Mesenchymal stem cell (in vitro differentiated cells and primary cell): ENCODE measurements around the gene HSPA1B.
A peak's percentile ranks its signal among the peaks of the same experiment; 100 is the strongest.
"Not testable (repeated sequence)": the region's sequence is repeated elsewhere in the genome, so short reads cannot be mapped to it uniquely, and the experiment has no call there.

ENCODE experiments used
- DNase-seq: peaks from one replicate; pipeline ENCODE4 v3.0.0-alpha.2; 2013
- H2AFZ ChIP-seq: one replicate; pipeline ENCODE4 v1.6.1; 2013; ENCODE audit warnings: low read depth, mild to moderate bottlenecking, control low read depth, inconsistent platforms, low read length, moderate library complexity
- H2AK5ac ChIP-seq: 2 replicates; pipeline ENCODE4 v1.6.1; 2013; ENCODE audit warnings: low read length, moderate library complexity, mild to moderate bottlenecking, inconsistent platforms; ENCODE audit not compliant: severe bottlenecking
- H2BK120ac ChIP-seq: one replicate; pipeline ENCODE4 v1.6.1; 2013; ENCODE audit warnings: low read depth, mild to moderate bottlenecking, inconsistent platforms, low read length, moderate library complexity
- H2BK12ac ChIP-seq, 2 experiments: one replicate each; pipeline ENCODE4 v1.6.1; 2013; ENCODE audit warnings: inconsistent platforms in 2 of 2, low read length in 2 of 2, mild to moderate bottlenecking in 2 of 2, moderate library complexity in 2 of 2, control low read depth in 1 of 2
- H2BK15ac ChIP-seq: one replicate; pipeline ENCODE4 v1.6.1; 2013; ENCODE audit warnings: mild to moderate bottlenecking, low read depth, inconsistent platforms; ENCODE audit not compliant: poor library complexity, severe bottlenecking
- H2BK5ac ChIP-seq: 2 replicates; pipeline ENCODE4 v1.6.1; 2013; ENCODE audit warnings: low read depth, mild to moderate bottlenecking, low read length, control low read depth, inconsistent platforms; ENCODE audit not compliant: poor library complexity, severe bottlenecking
- H3K14ac ChIP-seq, 2 experiments: one replicate each; pipeline ENCODE4 v1.6.1; 2013; ENCODE audit warnings: inconsistent platforms in 2 of 2, low read length in 2 of 2, control low read depth in 1 of 2, mild to moderate bottlenecking in 1 of 2, moderate library complexity in 1 of 2
- H3K18ac ChIP-seq, 2 experiments: one replicate each; pipeline ENCODE4 v1.6.1; 2013; ENCODE audit warnings: inconsistent platforms in 2 of 2, low read length in 2 of 2, control low read depth in 1 of 2, low read depth in 1 of 2, mild to moderate bottlenecking in 1 of 2
- H3K23ac ChIP-seq, 2 experiments: one replicate each; pipeline ENCODE4 v1.6.1; 2013; ENCODE audit warnings: inconsistent platforms in 2 of 2, low read length in 2 of 2, mild to moderate bottlenecking in 2 of 2, moderate library complexity in 2 of 2, control low read depth in 1 of 2
- H3K27ac ChIP-seq: 2 replicates; pipeline ENCODE4 v1.5.1; 2013; ENCODE audit warnings: mild to moderate bottlenecking, moderate library complexity, low read length, control low read depth, inconsistent platforms; ENCODE audit not compliant: poor library complexity, severe bottlenecking
- H3K27me3 ChIP-seq, 2 experiments: 2 replicates each; pipeline versions ENCODE4 v1.6.1 to v1.7.0; 2013; ENCODE audit warnings: low read length in 2 of 2, mild to moderate bottlenecking in 2 of 2, moderate library complexity in 2 of 2, control low read depth in 1 of 2, inconsistent platforms in 1 of 2; ENCODE audit not compliant: control insufficient read depth in 1 of 2, insufficient read depth in 1 of 2
- H3K36me3 ChIP-seq, 2 experiments: 2 replicates each; pipeline versions ENCODE4 v1.6.1 to v1.7.0; 2013; ENCODE audit warnings: low read length in 2 of 2, control low read depth in 1 of 2, inconsistent platforms in 1 of 2, low read depth in 1 of 2, mild to moderate bottlenecking in 1 of 2; ENCODE audit not compliant: insufficient read depth in 2 of 2, control insufficient read depth in 1 of 2
- H3K4ac ChIP-seq, 2 experiments: one replicate each; pipeline ENCODE4 v1.6.1; 2013; ENCODE audit warnings: inconsistent platforms in 2 of 2, low read length in 2 of 2, mild to moderate bottlenecking in 2 of 2, moderate library complexity in 2 of 2, control low read depth in 1 of 2, low read depth in 1 of 2
- H3K4me1 ChIP-seq: 2 replicates; pipeline ENCODE4 v1.6.1; 2013; ENCODE audit warnings: low read depth, low read length, control low read depth; ENCODE audit not compliant: control insufficient read depth, insufficient read depth
- H3K4me2 ChIP-seq: 2 replicates; pipeline ENCODE4 v1.6.1; 2013; ENCODE audit warnings: low read length, mild to moderate bottlenecking, inconsistent platforms; ENCODE audit not compliant: poor library complexity, severe bottlenecking
- H3K4me3 ChIP-seq, 2 experiments: 2 replicates each; pipeline versions ENCODE4 v1.5.1 to v1.7.0; 2013; ENCODE audit warnings: low read length in 2 of 2, mild to moderate bottlenecking in 2 of 2, control low read depth in 1 of 2, low read depth in 1 of 2; ENCODE audit not compliant: insufficient read depth in 1 of 2
- H3K79me1 ChIP-seq: replicated peaks from 2 replicates; pipeline ENCODE4 v1.6.1; 2013; ENCODE audit warnings: mild to moderate bottlenecking, control low read depth, low read length, inconsistent platforms; ENCODE audit not compliant: poor library complexity, severe bottlenecking
- H3K9ac ChIP-seq: 2 replicates; pipeline ENCODE4 v1.7.0; 2013; ENCODE audit warnings: mild to moderate bottlenecking, low read length, moderate library complexity
- H3K9me3 ChIP-seq: 2 replicates; pipeline ENCODE4 v1.7.0; 2013; ENCODE audit warnings: mild to moderate bottlenecking, low read length; ENCODE audit not compliant: control insufficient read depth
- H4K8ac ChIP-seq: one replicate; pipeline ENCODE4 v1.6.1; 2013; ENCODE audit warnings: inconsistent platforms, mild to moderate bottlenecking, low read length, moderate library complexity
- H4K91ac ChIP-seq: one replicate; pipeline ENCODE4 v1.6.1; 2013; ENCODE audit warnings: mild to moderate bottlenecking, low read length, inconsistent platforms
- WGBS: methylation state at CpG from one replicate; pipeline ENCODE4 v1.1.7; 2013; ENCODE audit warnings: mixed read lengths; 5-methylcytosine and 5-hydroxymethylcytosine counted together

Gene HSPA1B

GRCh38 chr6:31808599-31808998 lies 18.9 kb upstream of the HSPA1B start:
- H4K91ac ChIP-seq, H3K4me1 ChIP-seq, H2AFZ ChIP-seq, H3K27me3 ChIP-seq, H3K14ac ChIP-seq, H3K9me3 ChIP-seq, H3K23ac ChIP-seq, H3K36me3 ChIP-seq, H2BK5ac ChIP-seq, H3K27ac ChIP-seq, H3K4me2 ChIP-seq, H3K4me3 ChIP-seq, H4K8ac ChIP-seq, DNase-seq, H2BK12ac ChIP-seq, H2BK120ac ChIP-seq, H3K79me1 ChIP-seq, H3K18ac ChIP-seq, H3K9ac ChIP-seq, H3K4ac ChIP-seq, H2AK5ac ChIP-seq, H2BK15ac ChIP-seq: not testable (repeated sequence)
- 91% methylated on average over 6 of the region's 10 CpGs for WGBS

GRCh38 chr6:31811645-31812044 lies 15.9 kb upstream of the HSPA1B start:
- Histone ChIP-seq H3K36me3 (no peaks in the 10 kb centered on the region), H3K4ac (no peak overlapping the region), H2BK5ac (no peak overlapping the region), H3K9ac (no peak overlapping the region), H3K4me3 (no peak overlapping the region), H3K23ac (no peak overlapping the region), H3K4me1 (peaks cover 2% of the 10 kb centered on the region), H2BK12ac (no peak overlapping the region), H2AK5ac (no peak overlapping the region), H3K27me3 (no peaks in the 10 kb centered on the region), H4K91ac (no peak overlapping the region), H3K18ac (no peak overlapping the region), H3K27ac (no peak overlapping the region), H2BK120ac (no peak overlapping the region), H2BK15ac (no peak overlapping the region), H3K79me1 (no peaks in the 10 kb centered on the region), H3K4me2 (no peak overlapping the region), H4K8ac (no peak overlapping the region), H3K14ac (no peak overlapping the region), H3K9me3 (no peaks in the 10 kb centered on the region), H2AFZ (no peak overlapping the region)
- no peak for DNase-seq
- 95% methylated on average over 12 of the region's 12 CpGs for WGBS

GRCh38 chr6:31813465-31813849 lies 14.1 kb upstream of the HSPA1B start:
- Histone ChIP-seq H4K8ac (peak overlapping the region; percentile 55), H2BK12ac (no peak overlapping the region), H3K4ac (peak overlapping the region in 1 of 2 experiments; percentile 67), H3K4me3 (peak overlapping the region in 1 of 2 experiments; percentile 68), H2BK15ac (no peak overlapping the region), H3K9ac (peak overlapping the region; percentile 91), H3K18ac (no peak overlapping the region), H3K23ac (no peak overlapping the region), H3K36me3 (no peaks in the 10 kb centered on the region), H3K9me3 (no peaks in the 10 kb centered on the region), H3K27ac (peak overlapping the region; percentile 51), H3K4me1 (peaks cover 4% of the 10 kb centered on the region), H3K14ac (no peak overlapping the region), H3K4me2 (no peak overlapping the region), H3K79me1 (no peaks in the 10 kb centered on the region), H4K91ac (no peak overlapping the region), H2AFZ (no peak overlapping the region), H2BK5ac (no peak overlapping the region), H2BK120ac (peak overlapping the region; percentile 42), H3K27me3 (no peaks in the 10 kb centered on the region), H2AK5ac (peak overlapping the region; percentile 49)
- 98% methylated on average over 5 of the region's 7 CpGs for WGBS
- no peak for DNase-seq

- H2BK120ac ChIP-seq: peak overlapping the region; percentile 97
- peak overlapping the region; percentile 64 to 84 for H3K18ac ChIP-seq
- peak overlapping the region; percentile 84 for H3K4me2 ChIP-seq
- no peaks in the 10 kb centered on the region for H3K36me3 ChIP-seq
- no peaks in the 10 kb centered on the region for H3K9me3 ChIP-seq
- H3K4me1 ChIP-seq: peaks cover 8% of the 10 kb centered on the region
- no peak overlapping the region for H3K14ac ChIP-seq
- H2BK15ac ChIP-seq: peak overlapping the region; percentile 93
- peaks cover 2% of the 10 kb centered on the region for H3K79me1 ChIP-seq
- H2AFZ ChIP-seq: no peak overlapping the region
- H2BK12ac ChIP-seq: no peak overlapping the region
- no peaks in the 10 kb centered on the region for H3K27me3 ChIP-seq
- H4K8ac ChIP-seq: peak overlapping the region; percentile 62
- WGBS: 6% methylated on average over 13 of the region's 13 CpGs
- H3K4me3 ChIP-seq: peak overlapping the region in 1 of 2 experiments; percentile 81
- peak overlapping the region in 1 of 2 experiments; percentile 24 for H3K23ac ChIP-seq
- H3K9ac ChIP-seq: peak overlapping the region; percentile 86
- DNase-seq: peak; percentile 98
- peak overlapping the region; percentile 66 for H2BK5ac ChIP-seq
- H3K27ac ChIP-seq: peak overlapping the region; percentile 100
- H4K91ac ChIP-seq: peak overlapping the region; percentile 43
- H3K4ac ChIP-seq: peak overlapping the region in 1 of 2 experiments; percentile 82
- H2AK5ac ChIP-seq: no peak overlapping the region
Measured at GRCh38 chr6:31814677-31815024, 12.9 kb upstream of the HSPA1B start.
